ENCODE data around the gene IGSF3.
A peak's percentile ranks its signal among the peaks of the same experiment; 100 is the strongest.

Gene IGSF3

GRCh38 chr1:116667078-116667574 lies 407 bp downstream of the IGSF3 start:
- Histone ChIP-seq H3K27ac (replicated peaks) (no peak overlapping the region), H3K4me3 (replicated peaks; ENCODE audit: insufficient read depth, low read length) (peak overlapping the region; percentile 36), H3K27me3 (ENCODE audit: insufficient read depth, poor library complexity, severe bottlenecking) (peaks cover 41% of the 10 kb centered on the region)
- no peak for DNase-seq (ENCODE audit: low read depth in 1 of 2, low spot score in 1 of 2)
- TF ChIP-seq CTCF (IDR thresholded peaks at IDR 0.05; ENCODE audit: insufficient read depth, low read length) (no peak), GABPA (IDR thresholded peaks at IDR 0.05; ENCODE audit: low read depth) (no peak), POLR2AphosphoS5 (IDR thresholded peaks at IDR 0.05; ENCODE audit: low read depth) (no peak), SPI1 (IDR thresholded peaks at IDR 0.05; ENCODE audit: borderline replicate concordance, low read depth) (no peak), REST (IDR thresholded peaks at IDR 0.05; ENCODE audit: insufficient replicate concordance, low read depth) (no peak)

GRCh38 chr1:116666187-116667077 lies 1.1 kb downstream of the IGSF3 start:
- TF ChIP-seq GABPA (IDR thresholded peaks at IDR 0.05; ENCODE audit: low read depth) (no peak), CTCF (IDR thresholded peaks at IDR 0.05; ENCODE audit: insufficient read depth, low read length) (no peak), REST (IDR thresholded peaks at IDR 0.05; ENCODE audit: insufficient replicate concordance, low read depth) (no peak), POLR2AphosphoS5 (IDR thresholded peaks at IDR 0.05; ENCODE audit: low read depth) (no peak), SPI1 (IDR thresholded peaks at IDR 0.05; ENCODE audit: borderline replicate concordance, low read depth) (no peak)
- peaks cover 41% of the 10 kb centered on the region for H3K27me3 ChIP-seq (ENCODE audit: insufficient read depth, poor library complexity, severe bottlenecking)
- H3K4me3 ChIP-seq (replicated peaks; ENCODE audit: insufficient read depth, low read length) = peak overlapping the region; percentile 36; the same call in 1 of the 2 replicates
- no peak overlapping the region for H3K27ac ChIP-seq (replicated peaks)
- no peak for DNase-seq (ENCODE audit: low read depth in 1 of 2, low spot score in 1 of 2)

- Histone ChIP-seq H3K4me3 (replicated peaks; ENCODE audit: insufficient read depth, low read length) (no peak overlapping the region), H3K27me3 (ENCODE audit: insufficient read depth, poor library complexity, severe bottlenecking) (peaks cover 39% of the 10 kb centered on the region), H3K27ac (replicated peaks) (no peak overlapping the region)
- no peak for DNase-seq (ENCODE audit: low read depth in 1 of 2, low spot score in 1 of 2)
- TF ChIP-seq REST (IDR thresholded peaks at IDR 0.05; ENCODE audit: insufficient replicate concordance, low read depth) = no peak
Observed at GRCh38 chr1:116664978-116665371, 2.6 kb downstream of the IGSF3 start.
